Liver (tissue), 9 donors: Measurements from ENCODE around the gene WNK1. TPM values are rescaled to one million over a fixed set of nuclear protein-coding genes. Genes with fewer than 3 reads are reported as not detected.

Experiments used
- DNase-seq: peaks from one replicate; pipeline ENCODE4 v3.0.0-alpha.2; 2017; ENCODE audit warnings: low spot score
- H3K27ac ChIP-seq, 2 donors: one replicate each; pipeline ENCODE4 v1.7.0; 2013; ENCODE audit warnings: inconsistent platforms in 2 of 2, low read length in 2 of 2, control low read depth in 1 of 2, low read depth in 1 of 2, mild to moderate bottlenecking in 1 of 2
- H3K27me3 ChIP-seq, 4 donors: one replicate each; pipeline versions ENCODE4 v1.6.1 to v1.7.0; 2013; ENCODE audit warnings: low read length in 3 of 4, inconsistent platforms in 1 of 4, mild to moderate bottlenecking in 1 of 4, moderate library complexity in 1 of 4; ENCODE audit not compliant: control insufficient read depth in 4 of 4, insufficient read depth in 4 of 4
- H3K36me3 ChIP-seq, 4 donors: one replicate each; pipeline versions ENCODE4 v1.6.1 to v1.7.0; 2013; ENCODE audit warnings: low read length in 3 of 4, mild to moderate bottlenecking in 3 of 4, low read depth in 1 of 4, moderate library complexity in 1 of 4; ENCODE audit not compliant: control insufficient read depth in 4 of 4, insufficient read depth in 3 of 4
- H3K4me1 ChIP-seq, 4 donors: one replicate each; pipeline versions ENCODE4 v1.6.1 to v1.7.0; 2013; ENCODE audit warnings: low read length in 3 of 4, mild to moderate bottlenecking in 3 of 4, moderate library complexity in 1 of 4; ENCODE audit not compliant: control insufficient read depth in 4 of 4, insufficient read depth in 4 of 4
- H3K4me3 ChIP-seq, 3 donors: one replicate each; pipeline versions ENCODE4 v1.6.1 to v1.7.0; 2013; ENCODE audit warnings: low read length in 3 of 3, control low read depth in 1 of 3, low read depth in 1 of 3, mild to moderate bottlenecking in 1 of 3
- H3K9ac ChIP-seq, 2 donors: one replicate each; pipeline ENCODE4 v1.7.0; 2013; ENCODE audit warnings: low read length in 2 of 2, mild to moderate bottlenecking in 2 of 2, moderate library complexity in 2 of 2, control low read depth in 1 of 2, low read depth in 1 of 2
- H3K9me3 ChIP-seq, 4 donors: one replicate each; pipeline versions ENCODE4 v1.6.1 to v1.7.0; 2013; ENCODE audit warnings: low read length in 3 of 4; ENCODE audit not compliant: control insufficient read depth in 4 of 4
- CTCF ChIP-seq: fragments of 150-350 bp; IDR thresholded peaks from 2 replicates; pipeline ENCODE4 v1.5.1; 2017; ENCODE audit warnings: improper control_type of control experiment, low read depth, low read length; ENCODE audit not compliant: missing input control
- EGR1 ChIP-seq, 2 donors: IDR thresholded peaks; 2 replicates each; pipeline ENCODE4 v1.6.1; 2016 to 2018; ENCODE audit warnings: antibody characterized with exemption in 2 of 2, low read depth in 2 of 2
- FOXA1 ChIP-seq: IDR thresholded peaks from 2 replicates; pipeline ENCODE4 v1.6.1; 2016; ENCODE audit warnings: antibody characterized with exemption
- FOXA2 ChIP-seq: IDR thresholded peaks from 2 replicates; pipeline ENCODE4 v1.6.1; 2016; ENCODE audit warnings: antibody characterized with exemption
- GABPA ChIP-seq, 2 donors: IDR thresholded peaks in 1 of 2; conservative IDR thresholded peaks in 1 of 2; 2 replicates each; pipeline ENCODE4 v1.6.1; 2016; ENCODE audit warnings: antibody characterized with exemption in 2 of 2, mild to moderate bottlenecking in 1 of 2, moderate library complexity in 1 of 2
- HNF4G ChIP-seq: IDR thresholded peaks from 2 replicates; pipeline ENCODE4 v1.6.1; 2016; ENCODE audit warnings: antibody characterized with exemption
- JUND ChIP-seq, 2 donors: IDR thresholded peaks; 2 replicates each; pipeline ENCODE4 v1.6.1; 2016; ENCODE audit warnings: antibody characterized with exemption in 2 of 2
- MAX ChIP-seq: IDR thresholded peaks from 2 replicates; pipeline ENCODE4 v1.6.1; 2016; ENCODE audit warnings: antibody characterized with exemption
- RAD21 ChIP-seq, 2 donors: IDR thresholded peaks; 2 replicates each; pipeline ENCODE4 v1.6.1; 2016; ENCODE audit warnings: antibody characterized with exemption in 2 of 2, mild to moderate bottlenecking in 2 of 2
- RXRA ChIP-seq, 2 donors: IDR thresholded peaks; 2 replicates each; pipeline ENCODE4 v1.6.1; 2017 to 2018; ENCODE audit warnings: antibody characterized with exemption in 2 of 2, mild to moderate bottlenecking in 1 of 2
- SP1 ChIP-seq: IDR thresholded peaks from 2 replicates; pipeline ENCODE4 v1.6.1; 2018; ENCODE audit warnings: antibody characterized with exemption, mild to moderate bottlenecking
- TAF1 ChIP-seq: conservative IDR thresholded peaks from 2 replicates; pipeline ENCODE4 v1.6.1; 2016; ENCODE audit warnings: antibody characterized with exemption, mild to moderate bottlenecking
- YY1 ChIP-seq: IDR thresholded peaks from 2 replicates; pipeline ENCODE4 v1.6.1; 2016; ENCODE audit warnings: antibody characterized with exemption, mild to moderate bottlenecking
- ZBTB33 ChIP-seq: IDR thresholded peaks from 2 replicates; pipeline ENCODE4 v1.6.1; 2016; ENCODE audit warnings: antibody characterized with exemption
- WGBS: extraction: QIAGEN DNeasy Blood & Tissue Kit; methylation state at CpG from one replicate; pipeline ENCODE4 v1.1.7; 2013; 5-methylcytosine and 5-hydroxymethylcytosine counted together
- polyA plus RNA-seq, 2 donors: library from polyadenylated mRNA; stranded (reverse) in 1 of 2; unstranded in 1 of 2; fragments of 200-250 nt in 1 of 2; fragments of >200 nt in 1 of 2; fragmentation: Nextera tagmentation in 1 of 2; extraction: Ambion mirVana in 1 of 2; gene quantifications; one replicate each; pipeline versions ENCODE4 v1.2.1 to v1.2.3, GENCODE V29; 2013 to 2015
- total RNA-seq, 2 donors: library from RNA; depleted of rRNA; stranded (reverse); fragments of >200 nt; gene quantifications; one replicate each; pipeline ENCODE4 v1.2.3, GENCODE V29; 2014
- TF ChIP-seq, protein P1 (sequence below): IDR thresholded peaks from 2 replicates; pipeline ENCODE4 v1.6.1; 2016; ENCODE audit warnings: antibody characterized with exemption, mild to moderate bottlenecking
- TF ChIP-seq, protein P2 (sequence below): IDR thresholded peaks from 2 replicates; pipeline ENCODE4 v1.6.1; 2016; ENCODE audit warnings: antibody characterized with exemption
- donor health status: healthy.
- donor health status: healthy.
- donor health status: healthy.
- donor health status: healthy.
- donor health status: healthy.

Gene WNK1
- total and polyA plus RNA-seq, 4 donors = 22.4 to 299 (median 53.8) TPM

DNA sequence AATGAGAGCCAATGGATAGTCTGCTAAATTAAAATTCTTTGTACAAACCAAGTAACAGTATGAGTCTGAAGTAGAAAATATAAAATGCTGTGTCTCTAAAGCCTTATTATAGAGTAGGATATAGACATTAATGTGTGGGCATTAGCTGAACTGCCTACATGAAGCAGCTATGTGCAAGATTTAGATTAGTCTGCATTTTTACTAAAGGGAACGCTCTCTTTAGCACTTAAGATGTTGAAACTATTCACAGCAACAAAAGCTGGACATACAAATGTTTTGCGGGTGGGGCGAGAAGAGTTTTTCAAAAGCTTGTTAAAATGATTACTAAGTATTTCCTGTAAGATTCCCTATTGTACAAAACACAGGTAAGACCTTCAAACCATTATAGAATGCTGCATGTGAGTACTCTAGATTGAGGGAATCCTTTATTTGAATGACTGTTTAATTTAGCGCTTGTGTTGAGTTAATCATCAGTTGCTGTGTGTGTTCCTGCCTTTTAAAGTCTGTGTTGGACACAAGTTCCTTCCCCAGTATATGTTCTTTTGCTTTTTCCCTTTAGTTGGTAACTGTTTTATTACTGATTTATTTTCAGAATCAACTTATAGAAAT, 110.0 kb downstream of the WNK1 start:
- H3K4me3 ChIP-seq = no peak overlapping the region
- no peaks in the 10 kb centered on the region for H3K4me1 ChIP-seq
- TF ChIP-seq MAX (no peak), FOXA2 (no peak), CTCF (no peak), EGR1 (IDR thresholded peaks at IDR 0.05; ENCODE audit: low read depth in 2 of 2) (no peak), TAF1 (no peak), YY1 (no peak), ZBTB33 (no peak)
- WGBS = 95% methylated on average over 4 of the region's 4 CpGs
- H3K27ac ChIP-seq = no peak overlapping the region
- peaks cover 12 to 42% (median 39%) of the 10 kb centered on the region in 4 donors for H3K36me3 ChIP-seq
- no peak overlapping the region for H3K9ac ChIP-seq
- H3K9me3 ChIP-seq = no peaks in the 10 kb centered on the region
- no peak for DNase-seq
- H3K27me3 ChIP-seq = no peaks in the 10 kb centered on the region

DNA sequence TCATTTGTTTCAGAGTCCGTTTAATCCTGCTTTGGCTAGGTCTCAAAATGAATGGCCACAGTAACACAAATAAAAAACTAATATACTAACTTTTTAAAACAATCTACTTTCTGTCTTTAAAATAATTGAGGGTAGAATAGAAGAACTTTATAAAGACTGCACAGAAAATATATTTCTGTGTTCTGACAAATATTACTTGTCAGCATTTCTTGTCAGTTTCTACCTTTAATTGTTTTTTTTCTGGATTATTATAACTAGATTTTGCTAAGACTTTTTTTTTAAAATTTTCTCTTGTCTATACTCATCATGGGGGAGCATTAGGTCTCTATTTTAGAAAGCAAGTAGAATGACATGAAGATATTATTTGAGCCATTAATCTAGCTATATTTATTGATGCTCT, 110.9 kb downstream of the WNK1 start:
- Histone ChIP-seq H3K9me3 (no peaks in the 10 kb centered on the region), H3K9ac (no peak overlapping the region), H3K4me3 (no peak overlapping the region), H3K36me3 (peaks cover 11 to 49% (median 38%) of the 10 kb centered on the region in 4 donors), H3K27ac (no peak overlapping the region), H3K27me3 (no peaks in the 10 kb centered on the region), H3K4me1 (no peaks in the 10 kb centered on the region)
- no peak for DNase-seq
- WGBS = 92% methylated on average over 1 of the region's 1 CpG
- TF ChIP-seq FOXA2 = no peak
- no peak for TF ChIP-seq EGR1 (IDR thresholded peaks at IDR 0.05; ENCODE audit: low read depth in 2 of 2)
- TF ChIP-seq GABPA (IDR thresholded peaks at IDR 0.05 in 1 of 2, conservative IDR thresholded peaks at IDR 0.05 in 1 of 2) = no peak

- Histone ChIP-seq H3K27me3 (no peaks in the 10 kb centered on the region), H3K4me3 (no peak overlapping the region), H3K4me1 (peaks cover 0 to 1% (median 0%) of the 10 kb centered on the region in 4 donors), H3K36me3 (peaks cover 8 to 54% (median 41%) of the 10 kb centered on the region in 4 donors), H3K9ac (no peak overlapping the region), H3K9me3 (no peaks in the 10 kb centered on the region), H3K27ac (no peak overlapping the region)
- 84% methylated on average over 1 of the region's 1 CpG for WGBS
- DNase-seq = no peak
- TF ChIP-seq MAX = no peak
- TF ChIP-seq RXRA (IDR thresholded peaks at IDR 0.05) = no peak
- no peak for TF ChIP-seq SP1
- no peak for TF ChIP-seq HNF4G
- no peak for TF ChIP-seq RAD21 (IDR thresholded peaks at IDR 0.05)
- no peak for TF ChIP-seq GABPA (IDR thresholded peaks at IDR 0.05 in 1 of 2, conservative IDR thresholded peaks at IDR 0.05 in 1 of 2)
- no peak for TF ChIP-seq YY1
- TF ChIP-seq, protein P1, sequence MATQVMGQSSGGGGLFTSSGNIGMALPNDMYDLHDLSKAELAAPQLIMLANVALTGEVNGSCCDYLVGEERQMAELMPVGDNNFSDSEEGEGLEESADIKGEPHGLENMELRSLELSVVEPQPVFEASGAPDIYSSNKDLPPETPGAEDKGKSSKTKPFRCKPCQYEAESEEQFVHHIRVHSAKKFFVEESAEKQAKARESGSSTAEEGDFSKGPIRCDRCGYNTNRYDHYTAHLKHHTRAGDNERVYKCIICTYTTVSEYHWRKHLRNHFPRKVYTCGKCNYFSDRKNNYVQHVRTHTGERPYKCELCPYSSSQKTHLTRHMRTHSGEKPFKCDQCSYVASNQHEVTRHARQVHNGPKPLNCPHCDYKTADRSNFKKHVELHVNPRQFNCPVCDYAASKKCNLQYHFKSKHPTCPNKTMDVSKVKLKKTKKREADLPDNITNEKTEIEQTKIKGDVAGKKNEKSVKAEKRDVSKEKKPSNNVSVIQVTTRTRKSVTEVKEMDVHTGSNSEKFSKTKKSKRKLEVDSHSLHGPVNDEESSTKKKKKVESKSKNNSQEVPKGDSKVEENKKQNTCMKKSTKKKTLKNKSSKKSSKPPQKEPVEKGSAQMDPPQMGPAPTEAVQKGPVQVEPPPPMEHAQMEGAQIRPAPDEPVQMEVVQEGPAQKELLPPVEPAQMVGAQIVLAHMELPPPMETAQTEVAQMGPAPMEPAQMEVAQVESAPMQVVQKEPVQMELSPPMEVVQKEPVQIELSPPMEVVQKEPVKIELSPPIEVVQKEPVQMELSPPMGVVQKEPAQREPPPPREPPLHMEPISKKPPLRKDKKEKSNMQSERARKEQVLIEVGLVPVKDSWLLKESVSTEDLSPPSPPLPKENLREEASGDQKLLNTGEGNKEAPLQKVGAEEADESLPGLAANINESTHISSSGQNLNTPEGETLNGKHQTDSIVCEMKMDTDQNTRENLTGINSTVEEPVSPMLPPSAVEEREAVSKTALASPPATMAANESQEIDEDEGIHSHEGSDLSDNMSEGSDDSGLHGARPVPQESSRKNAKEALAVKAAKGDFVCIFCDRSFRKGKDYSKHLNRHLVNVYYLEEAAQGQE = no peak
- TF ChIP-seq TAF1 = no peak
- TF ChIP-seq, protein P2, sequence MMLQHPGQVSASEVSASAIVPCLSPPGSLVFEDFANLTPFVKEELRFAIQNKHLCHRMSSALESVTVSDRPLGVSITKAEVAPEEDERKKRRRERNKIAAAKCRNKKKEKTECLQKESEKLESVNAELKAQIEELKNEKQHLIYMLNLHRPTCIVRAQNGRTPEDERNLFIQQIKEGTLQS = no peak
- TF ChIP-seq FOXA2 = no peak
- no peak for TF ChIP-seq JUND (IDR thresholded peaks at IDR 0.05)
- no peak for TF ChIP-seq FOXA1
- TF ChIP-seq ZBTB33 = no peak
These were observed 113.2 kb downstream of the WNK1 start for GRCh38 chr12:865614-866013.
